GM23338 (cell line): ENCODE measurements around the gene ADAD2. TPM values are rescaled to one million over a fixed set of nuclear protein-coding genes. Genes with fewer than 3 reads are reported as not detected.

ENCODE experiments used
- ATAC-seq: fragments of 200-7000 bp; cut with Tn5 transposase; 3 replicates; pipeline ENCODE4 v1.9.1; 2020
- DNase-seq: peaks from one replicate; pipeline ENCODE4 v3.0.0-alpha.2; 2015; ENCODE audit warnings: low spot score
- H2AFZ ChIP-seq: fragments of 200-600 bp; sonication (generic); 2 replicates; pipeline ENCODE4 v1.8.0; 2016; ENCODE audit warnings: antibody characterized with exemption, mild to moderate bottlenecking, moderate library complexity
- H3F3A ChIP-seq: fragments of 200-600 bp; sonication (generic); replicated peaks from 2 replicates; pipeline ENCODE4 v1.8.0; 2017; ENCODE audit warnings: antibody characterized with exemption, mixed run types, low read depth
- H3K27ac ChIP-seq: fragments of 200-600 bp; sonication (generic); 2 replicates; pipeline ENCODE4 v1.6.1; 2016; ENCODE audit warnings: low read depth
- H3K27me3 ChIP-seq: fragments of 200-600 bp; sonication (generic); 2 replicates; pipeline ENCODE4 v1.8.0; 2016; ENCODE audit warnings: mild to moderate bottlenecking, mixed run types, moderate library complexity; ENCODE audit not compliant: insufficient read depth
- H3K36me3 ChIP-seq: fragments of 200-600 bp; sonication (generic); 2 replicates; pipeline ENCODE4 v1.8.0; 2016; ENCODE audit warnings: mild to moderate bottlenecking; ENCODE audit not compliant: insufficient read depth
- H3K4me1 ChIP-seq: fragments of 200-600 bp; sonication (generic); 2 replicates; pipeline ENCODE4 v1.8.0; 2016; ENCODE audit warnings: mild to moderate bottlenecking, moderate library complexity; ENCODE audit not compliant: insufficient read depth
- H3K4me2 ChIP-seq: fragments of 200-600 bp; sonication (generic); 2 replicates; pipeline ENCODE4 v1.7.1; 2017; ENCODE audit warnings: mixed run types
- H3K4me3 ChIP-seq: fragments of 200-600 bp; sonication (generic); 2 replicates; pipeline ENCODE4 v1.6.1; 2016; ENCODE audit warnings: mixed run types
- H3K79me2 ChIP-seq: fragments of 200-600 bp; sonication (generic); replicated peaks from 2 replicates; pipeline ENCODE4 v1.8.0; 2017; ENCODE audit warnings: mild to moderate bottlenecking; ENCODE audit not compliant: insufficient read depth
- H3K9me2 ChIP-seq: fragments of 200-600 bp; sonication (generic); 2 replicates; pipeline ENCODE4 v1.8.0; 2017; ENCODE audit not compliant: insufficient read depth
- H4K20me1 ChIP-seq: fragments of 200-600 bp; sonication (generic); replicated peaks from 2 replicates; pipeline ENCODE4 v1.8.0; 2017; ENCODE audit warnings: mild to moderate bottlenecking; ENCODE audit not compliant: insufficient read depth
- H3K27ac Mint-ChIP-seq: 2 replicates; pipeline ENCODE4 v1.8.0; 2020; ENCODE audit warnings: inconsistent platforms, mild to moderate bottlenecking, moderate library complexity, mixed read lengths
- H3K27me3 Mint-ChIP-seq: 3 replicates; pipeline ENCODE4 v1.8.0; 2022; ENCODE audit warnings: low read depth, mild to moderate bottlenecking, moderate library complexity, mixed read lengths, inconsistent platforms; ENCODE audit not compliant: insufficient read depth, poor library complexity
- H3K36me3 Mint-ChIP-seq: 3 replicates; pipeline ENCODE4 v1.8.0; 2021; ENCODE audit warnings: low read depth, mild to moderate bottlenecking, inconsistent platforms, moderate library complexity, mixed read lengths
- H3K4me1 Mint-ChIP-seq: 3 replicates; pipeline ENCODE4 v1.8.0; 2020; ENCODE audit warnings: mild to moderate bottlenecking, inconsistent platforms, mixed read lengths
- H3K4me3 Mint-ChIP-seq: 3 replicates; pipeline ENCODE4 v1.8.0; 2021; ENCODE audit warnings: moderate library complexity, mild to moderate bottlenecking, inconsistent platforms, mixed read lengths
- H3K9me3 Mint-ChIP-seq: 3 replicates; pipeline ENCODE4 v1.8.0; 2020; ENCODE audit warnings: moderate library complexity, mild to moderate bottlenecking, inconsistent platforms, mixed read lengths
- CREB1 ChIP-seq: fragments of 250-450 bp; sonication (Bioruptor Pico); IDR thresholded peaks from 2 replicates; pipeline ENCODE4 v1.5.0; 2020; ENCODE audit warnings: low read depth, mild to moderate bottlenecking, moderate library complexity
- EZH2 ChIP-seq: fragments of 200-600 bp; sonication (generic); IDR thresholded peaks from one replicate; pipeline ENCODE4 v1.8.0; 2017; ENCODE audit warnings: antibody characterized with exemption, mild to moderate bottlenecking, low read depth; ENCODE audit not compliant: unreplicated experiment
- EZH2phosphoT487 ChIP-seq: fragments of 200-600 bp; sonication (generic); IDR thresholded peaks from one replicate; pipeline ENCODE4 v1.8.1; 2018; ENCODE audit warnings: antibody characterized with exemption; ENCODE audit not compliant: unreplicated experiment
- JUNB ChIP-seq: IDR thresholded peaks from one replicate; pipeline ENCODE4 v1.6.1; 2016; ENCODE audit warnings: antibody characterized with exemption; ENCODE audit not compliant: unreplicated experiment
- NANOG ChIP-seq: IDR thresholded peaks from 2 replicates; pipeline ENCODE4 v1.6.1; 2016; ENCODE audit warnings: antibody characterized with exemption, borderline replicate concordance
- POLR2AphosphoS5 ChIP-seq: IDR thresholded peaks from 2 replicates; pipeline ENCODE4 v1.6.1; 2016; ENCODE audit warnings: antibody characterized with exemption, low read depth
- REST ChIP-seq: IDR thresholded peaks from one replicate; pipeline ENCODE4 v1.6.1; 2018; ENCODE audit warnings: antibody characterized with exemption; ENCODE audit not compliant: unreplicated experiment
- STAT1 ChIP-seq: IDR thresholded peaks from one replicate; pipeline ENCODE4 v1.6.1; 2016; ENCODE audit warnings: antibody characterized with exemption; ENCODE audit not compliant: unreplicated experiment
- ZNF114 ChIP-seq: fragments of 250-450 bp; sonication (Bioruptor Pico); IDR thresholded peaks from 2 replicates; pipeline ENCODE4 v1.5.0; 2020; ENCODE audit warnings: mild to moderate bottlenecking, moderate library complexity
- ZNF331 ChIP-seq: fragments of 250-450 bp; sonication (Bioruptor Pico); IDR thresholded peaks from 2 replicates; pipeline ENCODE4 v1.5.0; 2020; ENCODE audit warnings: low read depth, mild to moderate bottlenecking, moderate library complexity
- ZNF462 ChIP-seq: fragments of 250-450 bp; sonication (Bioruptor Pico); IDR thresholded peaks from 2 replicates; pipeline ENCODE4 v1.5.0; 2020; ENCODE audit warnings: mild to moderate bottlenecking, moderate library complexity
- polyA plus RNA-seq: library from polyadenylated mRNA; unstranded; fragments of >200 nt; fragmentation: Nextera tagmentation; extraction: Ambion mirVana; gene quantifications from 2 replicates; pipeline ENCODE4 v1.2.1, GENCODE V29; 2016
- total RNA-seq: library from RNA; depleted of rRNA; stranded (reverse); fragments of >200 nt; shearing (Covaris generic); gene quantifications from 2 replicates; pipeline ENCODE4 v1.2.3, GENCODE V29; 2014
- TF ChIP-seq, protein P1 (sequence below), 2 experiments: fragments of 200-600 bp in 1 of 2; sonication (generic) in 1 of 2; conservative IDR thresholded peaks; 2 replicates each; pipeline versions ENCODE4 v1.5.1 to v1.6.1; 2016 to 2017; ENCODE audit warnings: antibody characterized with exemption in 2 of 2, low read depth in 2 of 2, mild to moderate bottlenecking in 2 of 2, moderate library complexity in 1 of 2
- TF ChIP-seq, protein P2 (sequence below): IDR thresholded peaks from 2 replicates; pipeline ENCODE4 v1.6.1; 2016; ENCODE audit warnings: antibody characterized with exemption

Gene ADAD2
- total and polyA plus RNA-seq, 2 experiments from 2014 or later = 1.6 to 4.5 TPM

GRCh38 chr16:84225571-84225970, 34.6 kb downstream of the ADAD2 start:
- DNase-seq (no peak), ATAC-seq (no peak)
- TF ChIP-seq REST = no peak
- TF ChIP-seq, protein P1, sequence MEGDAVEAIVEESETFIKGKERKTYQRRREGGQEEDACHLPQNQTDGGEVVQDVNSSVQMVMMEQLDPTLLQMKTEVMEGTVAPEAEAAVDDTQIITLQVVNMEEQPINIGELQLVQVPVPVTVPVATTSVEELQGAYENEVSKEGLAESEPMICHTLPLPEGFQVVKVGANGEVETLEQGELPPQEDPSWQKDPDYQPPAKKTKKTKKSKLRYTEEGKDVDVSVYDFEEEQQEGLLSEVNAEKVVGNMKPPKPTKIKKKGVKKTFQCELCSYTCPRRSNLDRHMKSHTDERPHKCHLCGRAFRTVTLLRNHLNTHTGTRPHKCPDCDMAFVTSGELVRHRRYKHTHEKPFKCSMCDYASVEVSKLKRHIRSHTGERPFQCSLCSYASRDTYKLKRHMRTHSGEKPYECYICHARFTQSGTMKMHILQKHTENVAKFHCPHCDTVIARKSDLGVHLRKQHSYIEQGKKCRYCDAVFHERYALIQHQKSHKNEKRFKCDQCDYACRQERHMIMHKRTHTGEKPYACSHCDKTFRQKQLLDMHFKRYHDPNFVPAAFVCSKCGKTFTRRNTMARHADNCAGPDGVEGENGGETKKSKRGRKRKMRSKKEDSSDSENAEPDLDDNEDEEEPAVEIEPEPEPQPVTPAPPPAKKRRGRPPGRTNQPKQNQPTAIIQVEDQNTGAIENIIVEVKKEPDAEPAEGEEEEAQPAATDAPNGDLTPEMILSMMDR (conservative IDR thresholded peaks at IDR 0.05; ENCODE audit: low read depth in 2 of 2) = no peak
- TF ChIP-seq EZH2 = no peak
- TF ChIP-seq, protein P2, sequence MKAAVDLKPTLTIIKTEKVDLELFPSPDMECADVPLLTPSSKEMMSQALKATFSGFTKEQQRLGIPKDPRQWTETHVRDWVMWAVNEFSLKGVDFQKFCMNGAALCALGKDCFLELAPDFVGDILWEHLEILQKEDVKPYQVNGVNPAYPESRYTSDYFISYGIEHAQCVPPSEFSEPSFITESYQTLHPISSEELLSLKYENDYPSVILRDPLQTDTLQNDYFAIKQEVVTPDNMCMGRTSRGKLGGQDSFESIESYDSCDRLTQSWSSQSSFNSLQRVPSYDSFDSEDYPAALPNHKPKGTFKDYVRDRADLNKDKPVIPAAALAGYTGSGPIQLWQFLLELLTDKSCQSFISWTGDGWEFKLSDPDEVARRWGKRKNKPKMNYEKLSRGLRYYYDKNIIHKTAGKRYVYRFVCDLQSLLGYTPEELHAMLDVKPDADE = no peak
- TF ChIP-seq EZH2phosphoT487 = no peak
- no peak for TF ChIP-seq ZNF331
- no peak for TF ChIP-seq ZNF462 (CRISPR knock-in tag)
- no peak for TF ChIP-seq POLR2AphosphoS5
- no peak for TF ChIP-seq JUNB
- no peak for TF ChIP-seq CREB1
- no peak for TF ChIP-seq NANOG
- TF ChIP-seq ZNF114 (CRISPR knock-in tag) = no peak
- TF ChIP-seq STAT1 = no peak
- Mint-ChIP-seq H3K4me1 (peaks cover 13% of the 10 kb centered on the region), H3K9me3 (no peaks in the 10 kb centered on the region; the same call in 2 of the 3 replicates), H3K4me3 (no peak overlapping the region), H3K36me3 (peaks cover 2% of the 10 kb centered on the region; the same call in 1 of the 3 replicates), H3K27ac (no peak overlapping the region), H3K27me3 (peaks cover 10% of the 10 kb centered on the region)
- Histone ChIP-seq H4K20me1 (no peaks in the 10 kb centered on the region), H3K4me3 (no peak overlapping the region), H3K27ac (no peak overlapping the region), H3K27me3 (no peaks in the 10 kb centered on the region), H3K4me1 (peaks cover 4% of the 10 kb centered on the region), H3K79me2 (no peaks in the 10 kb centered on the region), H3K36me3 (no peaks in the 10 kb centered on the region), H2AFZ (no peak overlapping the region; the same call in 1 of the 2 replicates), H3K4me2 (no peak overlapping the region), H3K9me2 (no peaks in the 10 kb centered on the region), H3F3A (no peaks in the 10 kb centered on the region)
